ENCODE measurements around the gene BUD23.
"Not testable (repeated sequence)": the region's sequence is repeated elsewhere in the genome, so short reads cannot be mapped to it uniquely, and the experiment has no call there.

DNA sequence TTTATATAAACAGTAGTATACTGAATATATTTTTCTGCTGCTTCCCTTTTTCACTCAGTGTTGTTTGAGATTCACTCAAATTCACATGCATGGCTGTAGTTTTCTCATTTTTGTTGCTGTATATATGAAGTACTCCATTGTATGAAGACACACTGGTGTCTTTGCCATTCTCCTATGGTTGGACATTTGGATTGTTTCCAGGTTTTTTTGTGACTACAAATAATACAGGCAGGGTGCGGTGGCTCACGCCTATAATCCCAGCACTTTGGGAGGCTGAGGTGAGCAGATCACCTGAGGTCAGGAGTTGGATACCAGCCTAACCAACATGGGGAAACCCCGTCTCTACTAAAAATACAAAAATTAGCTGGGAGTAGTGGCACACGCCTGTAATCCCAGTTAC, 22.8 kb upstream of the BUD23 start:
- TF ChIP-seq POLR2A, POLR2AphosphoS5 (IDR thresholded peaks at IDR 0.05): not testable (repeated sequence)
- TF ChIP-seq, protein P1, sequence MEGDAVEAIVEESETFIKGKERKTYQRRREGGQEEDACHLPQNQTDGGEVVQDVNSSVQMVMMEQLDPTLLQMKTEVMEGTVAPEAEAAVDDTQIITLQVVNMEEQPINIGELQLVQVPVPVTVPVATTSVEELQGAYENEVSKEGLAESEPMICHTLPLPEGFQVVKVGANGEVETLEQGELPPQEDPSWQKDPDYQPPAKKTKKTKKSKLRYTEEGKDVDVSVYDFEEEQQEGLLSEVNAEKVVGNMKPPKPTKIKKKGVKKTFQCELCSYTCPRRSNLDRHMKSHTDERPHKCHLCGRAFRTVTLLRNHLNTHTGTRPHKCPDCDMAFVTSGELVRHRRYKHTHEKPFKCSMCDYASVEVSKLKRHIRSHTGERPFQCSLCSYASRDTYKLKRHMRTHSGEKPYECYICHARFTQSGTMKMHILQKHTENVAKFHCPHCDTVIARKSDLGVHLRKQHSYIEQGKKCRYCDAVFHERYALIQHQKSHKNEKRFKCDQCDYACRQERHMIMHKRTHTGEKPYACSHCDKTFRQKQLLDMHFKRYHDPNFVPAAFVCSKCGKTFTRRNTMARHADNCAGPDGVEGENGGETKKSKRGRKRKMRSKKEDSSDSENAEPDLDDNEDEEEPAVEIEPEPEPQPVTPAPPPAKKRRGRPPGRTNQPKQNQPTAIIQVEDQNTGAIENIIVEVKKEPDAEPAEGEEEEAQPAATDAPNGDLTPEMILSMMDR (IDR thresholded peaks at IDR 0.05): not testable (repeated sequence)

Data from breast epithelium (tissue), 3 donors.